PC-3 (cell line): Measurements from ENCODE around the gene OTUD3.

Experiments used
- CTCF ChIP-seq: fragments of 300-600 bp; sonication (generic); conservative IDR thresholded peaks from 2 replicates; pipeline ENCODE4 v1.5.1; 2017; ENCODE audit warnings: antibody characterized with exemption, low read depth, mild to moderate bottlenecking, low read length
- EZH2 ChIP-seq: fragments of 300-600 bp; sonication (generic); IDR thresholded peaks from one replicate; pipeline ENCODE4 v1.6.1; 2017; ENCODE audit warnings: antibody characterized with exemption, mild to moderate bottlenecking, low read length; ENCODE audit not compliant: unreplicated experiment

GRCh38 chr1:19837866-19838265 is 44.3 kb upstream of the OTUD3 start:
- no peak for TF ChIP-seq EZH2
- no peak for TF ChIP-seq CTCF
